ENCODE measurements around the gene THBS2. TPM values are rescaled to one million over a fixed set of nuclear protein-coding genes. Genes with fewer than 3 reads are reported as not detected.
A peak's percentile ranks its signal among the peaks of the same experiment; 100 is the strongest.

The THBS2 gene
- total RNA-seq, 1 donor from 2014 or later, result 0.13 TPM

DNA sequence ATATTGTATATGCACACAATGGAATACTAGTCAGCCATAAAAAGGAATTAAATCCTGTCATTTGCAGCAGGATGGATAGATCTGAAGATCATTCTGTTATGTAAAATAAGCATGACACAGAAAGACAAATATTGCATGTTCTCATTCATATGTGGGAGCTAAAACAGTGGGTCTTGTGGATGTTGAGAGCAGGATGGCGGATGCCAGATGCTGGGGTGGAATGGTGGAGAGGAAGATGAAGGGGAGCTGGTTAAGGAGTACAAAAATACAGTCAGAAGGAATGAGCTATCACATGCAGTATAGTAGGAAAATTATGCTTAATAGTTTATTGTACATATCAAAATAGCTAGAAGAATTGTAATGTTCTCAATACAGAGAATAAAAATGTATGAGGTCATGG, 41.8 kb downstream of the THBS2 start:
- Histone ChIP-seq H2AFZ (replicated peaks) (no peak overlapping the region), H3K4me2 (no peak overlapping the region), H3K9me3 (ENCODE audit: low read depth) (peaks cover 8% of the 10 kb centered on the region), H3F3A (ENCODE audit: low read depth) (no peaks in the 10 kb centered on the region), H3K4me1 (peaks cover 5% of the 10 kb centered on the region), H3K4me3 (no peak overlapping the region), H3K27me3 (no peaks in the 10 kb centered on the region), H3K79me2 (ENCODE audit: low read depth) (no peaks in the 10 kb centered on the region), H3K27ac (no peak overlapping the region), H4K20me1 (ENCODE audit: low read depth) (no peaks in the 10 kb centered on the region), H3K9ac (no peak overlapping the region), H3K36me3 (no peaks in the 10 kb centered on the region)
- Mint-ChIP-seq H3K27ac (no peak overlapping the region), H3K36me3 (no peaks in the 10 kb centered on the region), H3K9me3 (peaks cover 6% of the 10 kb centered on the region), H3K27me3 (ENCODE audit: insufficient read depth, low read depth) (no peaks in the 10 kb centered on the region), H3K4me1 (peaks cover 18% of the 10 kb centered on the region), H3K4me3 (peak overlapping the region; percentile 3)
- TF ChIP-seq EZH2 (IDR thresholded peaks at IDR 0.05) (no peak), EZH2phosphoT487 (IDR thresholded peaks at IDR 0.05) (no peak)
- TF ChIP-seq, protein P1, sequence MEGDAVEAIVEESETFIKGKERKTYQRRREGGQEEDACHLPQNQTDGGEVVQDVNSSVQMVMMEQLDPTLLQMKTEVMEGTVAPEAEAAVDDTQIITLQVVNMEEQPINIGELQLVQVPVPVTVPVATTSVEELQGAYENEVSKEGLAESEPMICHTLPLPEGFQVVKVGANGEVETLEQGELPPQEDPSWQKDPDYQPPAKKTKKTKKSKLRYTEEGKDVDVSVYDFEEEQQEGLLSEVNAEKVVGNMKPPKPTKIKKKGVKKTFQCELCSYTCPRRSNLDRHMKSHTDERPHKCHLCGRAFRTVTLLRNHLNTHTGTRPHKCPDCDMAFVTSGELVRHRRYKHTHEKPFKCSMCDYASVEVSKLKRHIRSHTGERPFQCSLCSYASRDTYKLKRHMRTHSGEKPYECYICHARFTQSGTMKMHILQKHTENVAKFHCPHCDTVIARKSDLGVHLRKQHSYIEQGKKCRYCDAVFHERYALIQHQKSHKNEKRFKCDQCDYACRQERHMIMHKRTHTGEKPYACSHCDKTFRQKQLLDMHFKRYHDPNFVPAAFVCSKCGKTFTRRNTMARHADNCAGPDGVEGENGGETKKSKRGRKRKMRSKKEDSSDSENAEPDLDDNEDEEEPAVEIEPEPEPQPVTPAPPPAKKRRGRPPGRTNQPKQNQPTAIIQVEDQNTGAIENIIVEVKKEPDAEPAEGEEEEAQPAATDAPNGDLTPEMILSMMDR (IDR thresholded peaks at IDR 0.05), result no peak
- DNase-seq (ENCODE audit: low spot score), result no peak

DNA sequence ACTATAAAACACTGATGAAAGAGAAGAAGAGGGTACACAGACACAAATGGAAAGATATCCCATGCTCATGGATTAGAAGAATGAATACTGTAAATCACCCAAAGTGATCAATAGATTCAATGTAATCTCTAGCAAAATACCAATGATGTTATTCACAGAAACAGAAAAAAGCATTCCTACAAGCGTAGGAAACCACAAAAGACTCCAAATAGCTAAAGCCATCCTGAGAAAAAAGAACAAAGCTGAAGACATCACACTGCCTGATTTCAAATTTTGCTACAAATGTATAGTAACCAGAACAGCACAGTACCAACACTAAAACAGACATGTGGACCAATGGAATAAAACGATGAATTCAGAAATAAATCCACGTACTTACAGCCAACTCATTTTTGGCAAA, 43.0 kb downstream of the THBS2 start:
- no peak overlapping the region for H3K27ac ChIP-seq
- H3K27me3 ChIP-seq, result no peaks in the 10 kb centered on the region
- peaks cover 8% of the 10 kb centered on the region for H3K9me3 ChIP-seq (ENCODE audit: low read depth)
- peaks cover 5% of the 10 kb centered on the region for H3K4me1 ChIP-seq
- H3K4me3 Mint-ChIP-seq, result no peak overlapping the region
- H2AFZ ChIP-seq (replicated peaks), result no peak overlapping the region
- no peaks in the 10 kb centered on the region for H3K79me2 ChIP-seq (ENCODE audit: low read depth)
- no peak for DNase-seq (ENCODE audit: low spot score)
- H3K36me3 ChIP-seq, result no peaks in the 10 kb centered on the region
- H3K4me3 ChIP-seq, result no peak overlapping the region
- no peaks in the 10 kb centered on the region for H3K27me3 Mint-ChIP-seq (ENCODE audit: insufficient read depth, low read depth)
- no peak overlapping the region for H3K27ac Mint-ChIP-seq
- H3K9ac ChIP-seq, result no peak overlapping the region
- no peak for TF ChIP-seq EZH2phosphoT487 (IDR thresholded peaks at IDR 0.05)
- TF ChIP-seq, protein P1 (IDR thresholded peaks at IDR 0.05), result no peak
- no peak for TF ChIP-seq EZH2 (IDR thresholded peaks at IDR 0.05)
- H4K20me1 ChIP-seq (ENCODE audit: low read depth), result no peaks in the 10 kb centered on the region
- peaks cover 9% of the 10 kb centered on the region for H3K9me3 Mint-ChIP-seq
- peaks cover 2% of the 10 kb centered on the region for H3K36me3 Mint-ChIP-seq
- no peaks in the 10 kb centered on the region for H3F3A ChIP-seq (ENCODE audit: low read depth)
- H3K4me1 Mint-ChIP-seq, result peaks cover 18% of the 10 kb centered on the region
- no peak overlapping the region for H3K4me2 ChIP-seq

DNA sequence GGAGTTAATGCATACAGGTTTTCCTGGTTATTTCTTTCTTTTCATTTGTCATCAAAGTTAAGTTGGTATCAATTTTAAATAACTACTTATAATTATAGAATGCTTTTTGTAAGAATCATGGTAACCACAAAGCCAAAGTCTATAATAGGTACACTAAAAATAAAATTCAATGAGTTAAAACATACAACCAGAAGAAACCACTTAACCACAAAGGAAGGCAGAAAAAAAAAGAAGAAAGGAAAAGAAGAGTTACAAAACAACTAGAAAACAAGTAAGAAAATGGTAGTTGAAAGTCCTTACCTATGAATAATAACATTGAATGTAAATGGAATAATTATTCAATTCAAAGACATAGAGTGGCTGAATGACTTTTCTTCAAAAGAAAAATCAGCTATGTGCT, 45.6 kb downstream of the THBS2 start:
- no peaks in the 10 kb centered on the region for H3K36me3 ChIP-seq
- no peak for TF ChIP-seq EZH2phosphoT487 (IDR thresholded peaks at IDR 0.05)
- TF ChIP-seq, protein P1 (IDR thresholded peaks at IDR 0.05), result no peak
- TF ChIP-seq EZH2 (IDR thresholded peaks at IDR 0.05), result no peak
- no peaks in the 10 kb centered on the region for H4K20me1 ChIP-seq (ENCODE audit: low read depth)
- H3K4me3 ChIP-seq, result no peak overlapping the region
- no peak overlapping the region for H3K27ac ChIP-seq
- no peak for DNase-seq (ENCODE audit: low spot score)
- H3K9me3 ChIP-seq (ENCODE audit: low read depth), result peaks cover 8% of the 10 kb centered on the region
- H3K9ac ChIP-seq, result no peak overlapping the region
- Mint-ChIP-seq H3K4me3 (no peak overlapping the region), H3K9me3 (peaks cover 9% of the 10 kb centered on the region), H3K36me3 (peaks cover 2% of the 10 kb centered on the region), H3K27me3 (ENCODE audit: insufficient read depth, low read depth) (no peaks in the 10 kb centered on the region), H3K27ac (no peak overlapping the region), H3K4me1 (peaks cover 3% of the 10 kb centered on the region)
- no peak overlapping the region for H3K4me2 ChIP-seq
- no peaks in the 10 kb centered on the region for H3K79me2 ChIP-seq (ENCODE audit: low read depth)
- H3K27me3 ChIP-seq, result no peaks in the 10 kb centered on the region
- H3K4me1 ChIP-seq, result peaks cover 5% of the 10 kb centered on the region
- H2AFZ ChIP-seq (replicated peaks), result no peak overlapping the region
- H3F3A ChIP-seq (ENCODE audit: low read depth), result no peaks in the 10 kb centered on the region
